ENCODE data around the gene DNER. TPM values are rescaled to one million over a fixed set of nuclear protein-coding genes. Genes with fewer than 3 reads are reported as not detected.
A peak's percentile ranks its signal among the peaks of the same experiment; 100 is the strongest.
"Not testable (repeated sequence)": the region's sequence is repeated elsewhere in the genome, so short reads cannot be mapped to it uniquely, and the experiment has no call there.

Gene DNER
- total RNA-seq, 2 donors from 2014 or later: not detected

DNA sequence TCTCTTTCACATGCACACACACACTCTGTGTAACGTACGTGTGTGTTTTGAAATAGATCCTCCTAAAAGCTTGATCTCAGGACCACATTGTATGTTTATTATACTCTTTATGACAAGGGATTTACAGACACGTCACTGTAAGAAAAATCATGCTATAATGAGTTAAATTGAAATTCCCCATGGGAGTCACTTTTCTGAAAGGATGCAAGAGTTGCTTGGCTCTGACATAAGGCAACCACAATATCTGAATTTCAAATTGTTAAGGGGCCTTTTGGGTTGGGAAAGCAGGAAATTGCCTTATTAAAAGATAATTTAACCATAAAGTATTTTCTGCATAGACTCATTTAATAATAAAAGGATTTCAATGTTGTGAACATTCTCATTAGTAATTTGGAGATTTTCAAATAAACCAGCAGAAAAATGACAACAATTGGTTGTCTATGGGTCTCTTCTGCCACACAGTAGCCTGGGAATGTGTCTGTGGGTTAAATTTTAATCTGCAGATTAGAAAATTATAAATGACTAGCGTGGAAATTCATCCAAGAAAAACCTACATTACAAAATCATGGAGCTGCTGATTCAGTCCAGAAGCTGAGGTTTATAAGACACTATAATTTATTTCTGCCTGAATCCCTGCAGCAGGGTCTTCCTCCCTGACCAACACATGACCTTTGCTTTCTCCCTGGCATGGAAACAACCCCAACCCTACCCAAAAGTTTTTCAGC, 367.4 kb downstream of the DNER start:
- Mint-ChIP-seq H3K9me3 (no peaks in the 10 kb centered on the region), H3K36me3 (ENCODE audit: insufficient read depth in 2 of 2) (no peaks in the 10 kb centered on the region), H3K4me1 (ENCODE audit: low read depth) (no peaks in the 10 kb centered on the region), H3K27ac (no peak overlapping the region), H3K27me3 (ENCODE audit: low read depth) (no peaks in the 10 kb centered on the region), H3K4me3 (no peak overlapping the region)
- DNase-seq (no peak), ATAC-seq (replicated peaks in 1 of 2) (no peak)

DNA sequence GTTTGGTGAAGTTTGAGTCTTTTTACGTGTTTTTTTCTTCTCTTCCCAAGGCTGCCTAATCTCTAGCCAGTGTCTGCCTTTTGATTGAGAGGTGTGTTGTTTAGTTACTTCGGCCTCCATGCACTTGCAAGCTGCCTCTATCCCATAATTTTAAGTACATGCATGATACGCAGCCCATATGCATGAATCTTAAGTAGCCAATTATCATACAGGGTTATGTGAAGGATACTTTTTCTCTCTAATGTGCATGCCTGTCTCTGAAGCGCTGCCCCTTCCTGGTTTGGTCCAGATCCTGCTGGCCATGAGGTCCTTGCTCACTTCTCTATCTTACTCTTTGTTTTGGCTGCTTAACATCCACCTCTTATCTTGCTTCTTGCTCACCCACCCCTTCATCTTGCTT, 369.4 kb downstream of the DNER start:
- ATAC-seq (replicated peaks in 1 of 2) (no peak), DNase-seq (no peak)
- Mint-ChIP-seq H3K27ac (no peak overlapping the region), H3K27me3 (ENCODE audit: low read depth) (no peaks in the 10 kb centered on the region), H3K36me3 (ENCODE audit: insufficient read depth in 2 of 2) (no peaks in the 10 kb centered on the region), H3K9me3 (no peaks in the 10 kb centered on the region), H3K4me3 (no peak overlapping the region), H3K4me1 (ENCODE audit: low read depth) (no peaks in the 10 kb centered on the region)

DNA sequence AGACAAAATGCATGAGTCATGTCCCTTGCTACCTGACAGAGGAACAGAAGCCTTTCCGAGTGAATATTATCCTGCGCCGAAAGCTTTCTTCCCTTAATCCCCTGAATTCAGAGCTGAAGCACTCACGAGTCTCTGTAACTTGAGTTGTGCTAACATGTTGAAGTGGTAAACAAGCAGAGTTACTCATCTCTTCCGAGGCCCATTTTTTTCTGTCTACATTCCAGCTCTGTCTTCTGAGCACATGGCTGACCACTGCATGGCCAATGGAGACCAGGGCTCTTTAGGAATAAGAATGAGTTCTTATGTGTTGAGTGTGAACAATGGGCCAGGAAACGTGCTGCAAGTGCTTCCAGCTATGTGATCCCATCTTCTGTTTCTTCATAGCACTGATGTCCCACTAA, 370.2 kb downstream of the DNER start:
- ATAC-seq (replicated peaks in 1 of 2) (no peak), DNase-seq (no peak)
- Mint-ChIP-seq H3K36me3 (ENCODE audit: insufficient read depth in 2 of 2) (no peaks in the 10 kb centered on the region), H3K9me3 (no peaks in the 10 kb centered on the region), H3K4me1 (ENCODE audit: low read depth) (no peaks in the 10 kb centered on the region), H3K27ac (no peak overlapping the region), H3K4me3 (no peak overlapping the region), H3K27me3 (ENCODE audit: low read depth) (no peaks in the 10 kb centered on the region)

- Mint-ChIP-seq H3K27ac (no peak overlapping the region), H3K9me3 (no peaks in the 10 kb centered on the region), H3K36me3 (ENCODE audit: insufficient read depth in 2 of 2) (no peaks in the 10 kb centered on the region), H3K4me1 (ENCODE audit: low read depth) (no peaks in the 10 kb centered on the region), H3K4me3 (no peak overlapping the region), H3K27me3 (ENCODE audit: low read depth) (no peaks in the 10 kb centered on the region)
- no peak for DNase-seq
- ATAC-seq (replicated peaks in 1 of 2): no peak
These were observed 370.7 kb downstream of the DNER start for GRCh38 chr2:229343661-229344060.

- Mint-ChIP-seq H3K4me3 (no peak overlapping the region), H3K4me1 (ENCODE audit: low read depth) (no peaks in the 10 kb centered on the region), H3K9me3 (no peaks in the 10 kb centered on the region), H3K27ac (no peak overlapping the region), H3K27me3 (ENCODE audit: low read depth) (no peaks in the 10 kb centered on the region), H3K36me3 (ENCODE audit: insufficient read depth in 2 of 2) (no peaks in the 10 kb centered on the region)
- no peak for ATAC-seq (replicated peaks in 1 of 2)
- peak in 1 of 2 donors; percentile 1 for DNase-seq
These were observed 372.0 kb downstream of the DNER start for GRCh38 chr2:229342376-229342775.

- no peak overlapping the region for H3K4me3 Mint-ChIP-seq
- H3K27me3 Mint-ChIP-seq (ENCODE audit: low read depth): no peaks in the 10 kb centered on the region
- no peak for ATAC-seq (replicated peaks in 1 of 2)
- H3K4me1 Mint-ChIP-seq (ENCODE audit: low read depth): no peaks in the 10 kb centered on the region
- no peak overlapping the region for H3K27ac Mint-ChIP-seq
- no peaks in the 10 kb centered on the region for H3K36me3 Mint-ChIP-seq (ENCODE audit: insufficient read depth in 2 of 2)
- no peak for DNase-seq
- no peaks in the 10 kb centered on the region for H3K9me3 Mint-ChIP-seq
These were observed 374.1 kb downstream of the DNER start for GRCh38 chr2:229340086-229340760.

GRCh38 chr2:229339618-229340017, 374.7 kb downstream of the DNER start:
- H3K36me3 Mint-ChIP-seq (ENCODE audit: insufficient read depth in 2 of 2): no peaks in the 10 kb centered on the region

GRCh38 chr2:229339171-229339570, 375.2 kb downstream of the DNER start:
- ATAC-seq (replicated peaks in 1 of 2); H3K27me3 Mint-ChIP-seq (ENCODE audit: low read depth); H3K36me3 Mint-ChIP-seq (ENCODE audit: insufficient read depth in 2 of 2); H3K27ac Mint-ChIP-seq; H3K9me3 Mint-ChIP-seq; DNase-seq; H3K4me3 Mint-ChIP-seq; H3K4me1 Mint-ChIP-seq (ENCODE audit: low read depth): not testable (repeated sequence)

More at GRCh38 chr2:229339618-229340017, 374.7 kb downstream of the DNER start:
- no peaks in the 10 kb centered on the region for H3K9me3 Mint-ChIP-seq
- H3K4me3 Mint-ChIP-seq: no peak overlapping the region
- DNase-seq (no peak), ATAC-seq (replicated peaks in 1 of 2) (no peak)
- no peak overlapping the region for H3K27ac Mint-ChIP-seq
- H3K27me3 Mint-ChIP-seq (ENCODE audit: low read depth): no peaks in the 10 kb centered on the region
- H3K4me1 Mint-ChIP-seq (ENCODE audit: low read depth): no peaks in the 10 kb centered on the region

- Mint-ChIP-seq H3K27ac (no peak overlapping the region), H3K36me3 (ENCODE audit: insufficient read depth in 2 of 2) (no peaks in the 10 kb centered on the region), H3K4me1 (ENCODE audit: low read depth) (no peaks in the 10 kb centered on the region), H3K4me3 (no peak overlapping the region), H3K27me3 (ENCODE audit: low read depth) (no peaks in the 10 kb centered on the region), H3K9me3 (no peaks in the 10 kb centered on the region)
- DNase-seq (no peak), ATAC-seq (replicated peaks in 1 of 2) (no peak)
These were observed 378.4 kb downstream of the DNER start for GRCh38 chr2:229335877-229336346.

DNA sequence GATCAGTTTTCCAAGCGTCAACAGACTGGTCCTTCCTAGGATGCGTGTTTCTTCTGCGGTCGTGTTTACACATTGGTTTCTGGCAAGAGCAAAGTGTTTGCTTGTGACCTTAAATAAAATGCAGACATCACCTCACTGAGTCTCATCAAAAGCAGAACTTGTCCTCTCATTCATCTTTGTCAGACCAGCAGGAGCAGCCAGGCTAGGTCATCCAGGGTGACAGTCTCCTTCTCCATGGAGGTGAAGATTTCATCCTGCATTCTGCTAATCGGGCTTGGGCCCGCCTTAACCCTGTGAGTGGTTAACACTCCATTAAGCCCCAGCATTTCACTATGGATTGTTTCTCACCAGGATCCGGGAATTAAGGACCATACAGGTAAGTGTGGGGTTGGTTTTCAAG, 379.0 kb downstream of the DNER start:
- H3K4me1 Mint-ChIP-seq (ENCODE audit: low read depth): no peaks in the 10 kb centered on the region
- no peaks in the 10 kb centered on the region for H3K36me3 Mint-ChIP-seq (ENCODE audit: insufficient read depth in 2 of 2)
- H3K27ac Mint-ChIP-seq: no peak overlapping the region
- ATAC-seq (replicated peaks in 1 of 2): no peak
- no peaks in the 10 kb centered on the region for H3K9me3 Mint-ChIP-seq
- H3K4me3 Mint-ChIP-seq: no peak overlapping the region
- DNase-seq: no peak
- no peaks in the 10 kb centered on the region for H3K27me3 Mint-ChIP-seq (ENCODE audit: low read depth)

DNA sequence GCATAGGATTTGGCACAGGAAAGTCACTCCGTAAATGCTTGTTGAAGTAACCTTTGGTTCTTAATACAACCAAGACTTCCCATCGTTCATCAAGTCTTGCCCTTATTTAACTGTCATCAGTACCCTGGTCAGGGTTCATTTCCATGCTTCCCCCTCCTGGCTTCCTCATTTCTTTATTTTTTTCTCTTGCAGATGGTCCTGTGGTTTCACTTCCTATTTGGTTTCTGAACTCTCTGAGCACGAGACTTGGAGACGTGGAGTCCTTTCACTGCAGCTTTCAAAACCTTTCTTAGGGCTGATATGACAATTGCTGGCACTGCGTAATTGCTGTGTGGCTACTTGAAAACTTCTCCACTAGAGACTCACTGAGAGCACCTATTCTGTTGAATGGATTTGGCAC, 383.4 kb downstream of the DNER start:
- no peaks in the 10 kb centered on the region for H3K9me3 Mint-ChIP-seq
- H3K27ac Mint-ChIP-seq: no peak overlapping the region
- ATAC-seq (replicated peaks in 1 of 2): no peak
- no peaks in the 10 kb centered on the region for H3K36me3 Mint-ChIP-seq (ENCODE audit: insufficient read depth in 2 of 2)
- no peak for DNase-seq
- H3K4me3 Mint-ChIP-seq: no peak overlapping the region
- no peaks in the 10 kb centered on the region for H3K4me1 Mint-ChIP-seq (ENCODE audit: low read depth)
- H3K27me3 Mint-ChIP-seq (ENCODE audit: low read depth): no peaks in the 10 kb centered on the region

GRCh38 chr2:229319558-229319957, 394.8 kb downstream of the DNER start:
- Mint-ChIP-seq H3K4me1 (ENCODE audit: low read depth) (no peaks in the 10 kb centered on the region), H3K9me3 (peaks cover 0 to 6% of the 10 kb centered on the region in 2 donors), H3K4me3 (no peak overlapping the region), H3K27ac (no peak overlapping the region), H3K27me3 (ENCODE audit: low read depth) (no peaks in the 10 kb centered on the region), H3K36me3 (ENCODE audit: insufficient read depth in 2 of 2) (peaks cover 0 to 3% of the 10 kb centered on the region in 2 donors)
- DNase-seq (no peak), ATAC-seq (replicated peaks in 1 of 2) (no peak)

DNA sequence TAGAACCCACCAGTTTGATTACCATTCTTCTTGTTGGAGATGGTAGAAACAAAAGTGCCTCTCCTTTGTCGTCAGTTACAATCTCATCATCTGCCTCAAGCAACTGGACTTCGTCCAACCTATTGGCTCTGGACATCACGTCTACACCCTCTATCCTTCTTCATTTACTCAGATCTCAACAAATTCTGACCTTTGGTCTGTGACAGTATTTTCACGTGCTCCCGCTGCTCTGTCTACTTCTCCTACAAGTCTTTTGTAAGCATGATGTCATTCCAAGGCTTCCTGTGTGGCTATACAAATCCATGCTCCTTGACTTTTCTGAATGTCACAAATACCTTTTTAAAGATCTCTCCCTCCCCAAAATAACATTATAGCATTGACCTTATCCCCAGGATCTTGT, 400.2 kb downstream of the DNER start:
- no peak for DNase-seq
- Mint-ChIP-seq H3K4me3 (no peak overlapping the region), H3K27me3 (ENCODE audit: low read depth) (no peaks in the 10 kb centered on the region), H3K36me3 (ENCODE audit: insufficient read depth in 2 of 2) (no peaks in the 10 kb centered on the region), H3K9me3 (no peaks in the 10 kb centered on the region), H3K27ac (no peak overlapping the region), H3K4me1 (ENCODE audit: low read depth) (no peaks in the 10 kb centered on the region)
- ATAC-seq (replicated peaks in 1 of 2): no peak

- no peak overlapping the region for H3K27ac Mint-ChIP-seq
- H3K4me1 Mint-ChIP-seq (ENCODE audit: low read depth): no peaks in the 10 kb centered on the region
- ATAC-seq (replicated peaks in 1 of 2) (no peak), DNase-seq (no peak)
- no peak overlapping the region for H3K4me3 Mint-ChIP-seq
- no peaks in the 10 kb centered on the region for H3K9me3 Mint-ChIP-seq
- no peaks in the 10 kb centered on the region for H3K36me3 Mint-ChIP-seq (ENCODE audit: insufficient read depth in 2 of 2)
- no peaks in the 10 kb centered on the region for H3K27me3 Mint-ChIP-seq (ENCODE audit: low read depth)
These were observed 400.8 kb downstream of the DNER start for GRCh38 chr2:229313591-229313990.

Data from activated T-cell treated with anti-CD3 and anti-CD28 coated beads, Interleukin-2, amount 50 U/mL, for 72 hours (primary cell).